GM23338 (cell line): ENCODE results near the gene TRAK1. TPM values are rescaled to one million over a fixed set of nuclear protein-coding genes. Genes with fewer than 3 reads are reported as not detected.
A peak's percentile ranks its signal among the peaks of the same experiment; 100 is the strongest.

Experiments
- ATAC-seq: fragments of 200-7000 bp; cut with Tn5 transposase; 3 replicates; pipeline ENCODE4 v1.9.1; 2020
- DNase-seq: peaks from one replicate; pipeline ENCODE4 v3.0.0-alpha.2; 2015; ENCODE audit warnings: low spot score
- H2AFZ ChIP-seq: fragments of 200-600 bp; sonication (generic); 2 replicates; pipeline ENCODE4 v1.8.0; 2016; ENCODE audit warnings: antibody characterized with exemption, mild to moderate bottlenecking, moderate library complexity
- H3F3A ChIP-seq: fragments of 200-600 bp; sonication (generic); replicated peaks from 2 replicates; pipeline ENCODE4 v1.8.0; 2017; ENCODE audit warnings: antibody characterized with exemption, mixed run types, low read depth
- H3K27ac ChIP-seq: fragments of 200-600 bp; sonication (generic); 2 replicates; pipeline ENCODE4 v1.6.1; 2016; ENCODE audit warnings: low read depth
- H3K27me3 ChIP-seq: fragments of 200-600 bp; sonication (generic); 2 replicates; pipeline ENCODE4 v1.8.0; 2016; ENCODE audit warnings: mild to moderate bottlenecking, mixed run types, moderate library complexity; ENCODE audit not compliant: insufficient read depth
- H3K36me3 ChIP-seq: fragments of 200-600 bp; sonication (generic); 2 replicates; pipeline ENCODE4 v1.8.0; 2016; ENCODE audit warnings: mild to moderate bottlenecking; ENCODE audit not compliant: insufficient read depth
- H3K4me1 ChIP-seq: fragments of 200-600 bp; sonication (generic); 2 replicates; pipeline ENCODE4 v1.8.0; 2016; ENCODE audit warnings: mild to moderate bottlenecking, moderate library complexity; ENCODE audit not compliant: insufficient read depth
- H3K4me2 ChIP-seq: fragments of 200-600 bp; sonication (generic); 2 replicates; pipeline ENCODE4 v1.7.1; 2017; ENCODE audit warnings: mixed run types
- H3K4me3 ChIP-seq: fragments of 200-600 bp; sonication (generic); 2 replicates; pipeline ENCODE4 v1.6.1; 2016; ENCODE audit warnings: mixed run types
- H3K79me2 ChIP-seq: fragments of 200-600 bp; sonication (generic); replicated peaks from 2 replicates; pipeline ENCODE4 v1.8.0; 2017; ENCODE audit warnings: mild to moderate bottlenecking; ENCODE audit not compliant: insufficient read depth
- H3K9me2 ChIP-seq: fragments of 200-600 bp; sonication (generic); 2 replicates; pipeline ENCODE4 v1.8.0; 2017; ENCODE audit not compliant: insufficient read depth
- H4K20me1 ChIP-seq: fragments of 200-600 bp; sonication (generic); replicated peaks from 2 replicates; pipeline ENCODE4 v1.8.0; 2017; ENCODE audit warnings: mild to moderate bottlenecking; ENCODE audit not compliant: insufficient read depth
- H3K27ac Mint-ChIP-seq: 2 replicates; pipeline ENCODE4 v1.8.0; 2020; ENCODE audit warnings: inconsistent platforms, mild to moderate bottlenecking, moderate library complexity, mixed read lengths
- H3K27me3 Mint-ChIP-seq: 3 replicates; pipeline ENCODE4 v1.8.0; 2022; ENCODE audit warnings: low read depth, mild to moderate bottlenecking, moderate library complexity, mixed read lengths, inconsistent platforms; ENCODE audit not compliant: insufficient read depth, poor library complexity
- H3K36me3 Mint-ChIP-seq: 3 replicates; pipeline ENCODE4 v1.8.0; 2021; ENCODE audit warnings: low read depth, mild to moderate bottlenecking, inconsistent platforms, moderate library complexity, mixed read lengths
- H3K4me1 Mint-ChIP-seq: 3 replicates; pipeline ENCODE4 v1.8.0; 2020; ENCODE audit warnings: mild to moderate bottlenecking, inconsistent platforms, mixed read lengths
- H3K4me3 Mint-ChIP-seq: 3 replicates; pipeline ENCODE4 v1.8.0; 2021; ENCODE audit warnings: moderate library complexity, mild to moderate bottlenecking, inconsistent platforms, mixed read lengths
- H3K9me3 Mint-ChIP-seq: 3 replicates; pipeline ENCODE4 v1.8.0; 2020; ENCODE audit warnings: moderate library complexity, mild to moderate bottlenecking, inconsistent platforms, mixed read lengths
- CREB1 ChIP-seq: fragments of 250-450 bp; sonication (Bioruptor Pico); IDR thresholded peaks from 2 replicates; pipeline ENCODE4 v1.5.0; 2020; ENCODE audit warnings: low read depth, mild to moderate bottlenecking, moderate library complexity
- EZH2 ChIP-seq: fragments of 200-600 bp; sonication (generic); IDR thresholded peaks from one replicate; pipeline ENCODE4 v1.8.0; 2017; ENCODE audit warnings: antibody characterized with exemption, mild to moderate bottlenecking, low read depth; ENCODE audit not compliant: unreplicated experiment
- EZH2phosphoT487 ChIP-seq: fragments of 200-600 bp; sonication (generic); IDR thresholded peaks from one replicate; pipeline ENCODE4 v1.8.1; 2018; ENCODE audit warnings: antibody characterized with exemption; ENCODE audit not compliant: unreplicated experiment
- JUNB ChIP-seq: IDR thresholded peaks from one replicate; pipeline ENCODE4 v1.6.1; 2016; ENCODE audit warnings: antibody characterized with exemption; ENCODE audit not compliant: unreplicated experiment
- NANOG ChIP-seq: IDR thresholded peaks from 2 replicates; pipeline ENCODE4 v1.6.1; 2016; ENCODE audit warnings: antibody characterized with exemption, borderline replicate concordance
- POLR2AphosphoS5 ChIP-seq: IDR thresholded peaks from 2 replicates; pipeline ENCODE4 v1.6.1; 2016; ENCODE audit warnings: antibody characterized with exemption, low read depth
- STAT1 ChIP-seq: IDR thresholded peaks from one replicate; pipeline ENCODE4 v1.6.1; 2016; ENCODE audit warnings: antibody characterized with exemption; ENCODE audit not compliant: unreplicated experiment
- ZNF114 ChIP-seq: fragments of 250-450 bp; sonication (Bioruptor Pico); IDR thresholded peaks from 2 replicates; pipeline ENCODE4 v1.5.0; 2020; ENCODE audit warnings: mild to moderate bottlenecking, moderate library complexity
- ZNF331 ChIP-seq: fragments of 250-450 bp; sonication (Bioruptor Pico); IDR thresholded peaks from 2 replicates; pipeline ENCODE4 v1.5.0; 2020; ENCODE audit warnings: low read depth, mild to moderate bottlenecking, moderate library complexity
- polyA plus RNA-seq: library from polyadenylated mRNA; unstranded; fragments of >200 nt; fragmentation: Nextera tagmentation; extraction: Ambion mirVana; gene quantifications from 2 replicates; pipeline ENCODE4 v1.2.1, GENCODE V29; 2016
- total RNA-seq: library from RNA; depleted of rRNA; stranded (reverse); fragments of >200 nt; shearing (Covaris generic); gene quantifications from 2 replicates; pipeline ENCODE4 v1.2.3, GENCODE V29; 2014
- TF ChIP-seq, protein P1 (sequence below), 2 experiments: fragments of 200-600 bp in 1 of 2; sonication (generic) in 1 of 2; conservative IDR thresholded peaks; 2 replicates each; pipeline versions ENCODE4 v1.5.1 to v1.6.1; 2016 to 2017; ENCODE audit warnings: antibody characterized with exemption in 2 of 2, low read depth in 2 of 2, mild to moderate bottlenecking in 2 of 2, moderate library complexity in 1 of 2
- TF ChIP-seq, protein P2 (sequence below): fragments of 250-450 bp; sonication (Bioruptor Pico); IDR thresholded peaks from 2 replicates; pipeline ENCODE4 v1.5.0; 2020; ENCODE audit warnings: mild to moderate bottlenecking, moderate library complexity
- TF ChIP-seq, protein P3 (sequence below): IDR thresholded peaks from one replicate; pipeline ENCODE4 v1.6.1; 2018; ENCODE audit warnings: antibody characterized with exemption; ENCODE audit not compliant: unreplicated experiment
- TF ChIP-seq, protein P4 (sequence below): IDR thresholded peaks from 2 replicates; pipeline ENCODE4 v1.6.1; 2016; ENCODE audit warnings: antibody characterized with exemption

TRAK1 gene
- total and polyA plus RNA-seq, 2 experiments from 2014 or later = 13.4 to 47.4 TPM

DNA sequence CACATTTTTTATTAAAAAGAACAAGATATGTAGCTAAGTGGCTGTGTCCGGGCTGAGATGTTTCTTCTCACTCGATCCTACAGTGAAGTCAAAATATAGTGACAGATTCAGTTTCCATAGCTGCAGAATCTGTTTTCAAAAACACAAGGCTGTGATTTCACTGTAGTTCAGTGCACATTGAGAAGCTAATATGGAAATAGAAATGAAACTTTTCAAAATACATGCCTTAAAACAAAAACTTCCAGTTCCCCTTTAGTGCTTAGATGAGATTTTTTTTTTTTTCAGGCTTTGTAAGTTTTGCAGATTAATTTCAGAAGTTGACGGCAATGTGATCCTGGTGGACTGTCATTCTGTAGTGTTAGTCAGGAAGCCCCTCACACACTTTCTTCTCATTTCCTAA lies 23.8 kb upstream of the TRAK1 start:
- Histone ChIP-seq H2AFZ (no peak overlapping the region), H4K20me1 (no peaks in the 10 kb centered on the region), H3F3A (no peaks in the 10 kb centered on the region), H3K4me1 (peaks cover 15% of the 10 kb centered on the region), H3K36me3 (no peaks in the 10 kb centered on the region), H3K4me2 (peak overlapping the region; percentile 34; the same call in 1 of the 2 replicates), H3K27me3 (no peaks in the 10 kb centered on the region), H3K4me3 (no peak overlapping the region), H3K9me2 (no peaks in the 10 kb centered on the region), H3K27ac (peak overlapping the region; percentile 60), H3K79me2 (peaks cover 57% of the 10 kb centered on the region)
- H3K27ac Mint-ChIP-seq = peak overlapping the region; percentile 65
- H3K27me3 Mint-ChIP-seq = peaks cover 7% of the 10 kb centered on the region
- no peaks in the 10 kb centered on the region for H3K36me3 Mint-ChIP-seq
- TF ChIP-seq NANOG (no peak), ZNF114 (CRISPR knock-in tag) (no peak), CREB1 (CRISPR knock-in tag) (no peak), POLR2AphosphoS5 (no peak), STAT1 (no peak), EZH2phosphoT487 (no peak), EZH2 (no peak), JUNB (no peak), ZNF331 (CRISPR knock-in tag) (no peak)
- TF ChIP-seq, protein P1, sequence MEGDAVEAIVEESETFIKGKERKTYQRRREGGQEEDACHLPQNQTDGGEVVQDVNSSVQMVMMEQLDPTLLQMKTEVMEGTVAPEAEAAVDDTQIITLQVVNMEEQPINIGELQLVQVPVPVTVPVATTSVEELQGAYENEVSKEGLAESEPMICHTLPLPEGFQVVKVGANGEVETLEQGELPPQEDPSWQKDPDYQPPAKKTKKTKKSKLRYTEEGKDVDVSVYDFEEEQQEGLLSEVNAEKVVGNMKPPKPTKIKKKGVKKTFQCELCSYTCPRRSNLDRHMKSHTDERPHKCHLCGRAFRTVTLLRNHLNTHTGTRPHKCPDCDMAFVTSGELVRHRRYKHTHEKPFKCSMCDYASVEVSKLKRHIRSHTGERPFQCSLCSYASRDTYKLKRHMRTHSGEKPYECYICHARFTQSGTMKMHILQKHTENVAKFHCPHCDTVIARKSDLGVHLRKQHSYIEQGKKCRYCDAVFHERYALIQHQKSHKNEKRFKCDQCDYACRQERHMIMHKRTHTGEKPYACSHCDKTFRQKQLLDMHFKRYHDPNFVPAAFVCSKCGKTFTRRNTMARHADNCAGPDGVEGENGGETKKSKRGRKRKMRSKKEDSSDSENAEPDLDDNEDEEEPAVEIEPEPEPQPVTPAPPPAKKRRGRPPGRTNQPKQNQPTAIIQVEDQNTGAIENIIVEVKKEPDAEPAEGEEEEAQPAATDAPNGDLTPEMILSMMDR (conservative IDR thresholded peaks at IDR 0.05; ENCODE audit: low read depth in 2 of 2) = no peak
- TF ChIP-seq, protein P2, sequence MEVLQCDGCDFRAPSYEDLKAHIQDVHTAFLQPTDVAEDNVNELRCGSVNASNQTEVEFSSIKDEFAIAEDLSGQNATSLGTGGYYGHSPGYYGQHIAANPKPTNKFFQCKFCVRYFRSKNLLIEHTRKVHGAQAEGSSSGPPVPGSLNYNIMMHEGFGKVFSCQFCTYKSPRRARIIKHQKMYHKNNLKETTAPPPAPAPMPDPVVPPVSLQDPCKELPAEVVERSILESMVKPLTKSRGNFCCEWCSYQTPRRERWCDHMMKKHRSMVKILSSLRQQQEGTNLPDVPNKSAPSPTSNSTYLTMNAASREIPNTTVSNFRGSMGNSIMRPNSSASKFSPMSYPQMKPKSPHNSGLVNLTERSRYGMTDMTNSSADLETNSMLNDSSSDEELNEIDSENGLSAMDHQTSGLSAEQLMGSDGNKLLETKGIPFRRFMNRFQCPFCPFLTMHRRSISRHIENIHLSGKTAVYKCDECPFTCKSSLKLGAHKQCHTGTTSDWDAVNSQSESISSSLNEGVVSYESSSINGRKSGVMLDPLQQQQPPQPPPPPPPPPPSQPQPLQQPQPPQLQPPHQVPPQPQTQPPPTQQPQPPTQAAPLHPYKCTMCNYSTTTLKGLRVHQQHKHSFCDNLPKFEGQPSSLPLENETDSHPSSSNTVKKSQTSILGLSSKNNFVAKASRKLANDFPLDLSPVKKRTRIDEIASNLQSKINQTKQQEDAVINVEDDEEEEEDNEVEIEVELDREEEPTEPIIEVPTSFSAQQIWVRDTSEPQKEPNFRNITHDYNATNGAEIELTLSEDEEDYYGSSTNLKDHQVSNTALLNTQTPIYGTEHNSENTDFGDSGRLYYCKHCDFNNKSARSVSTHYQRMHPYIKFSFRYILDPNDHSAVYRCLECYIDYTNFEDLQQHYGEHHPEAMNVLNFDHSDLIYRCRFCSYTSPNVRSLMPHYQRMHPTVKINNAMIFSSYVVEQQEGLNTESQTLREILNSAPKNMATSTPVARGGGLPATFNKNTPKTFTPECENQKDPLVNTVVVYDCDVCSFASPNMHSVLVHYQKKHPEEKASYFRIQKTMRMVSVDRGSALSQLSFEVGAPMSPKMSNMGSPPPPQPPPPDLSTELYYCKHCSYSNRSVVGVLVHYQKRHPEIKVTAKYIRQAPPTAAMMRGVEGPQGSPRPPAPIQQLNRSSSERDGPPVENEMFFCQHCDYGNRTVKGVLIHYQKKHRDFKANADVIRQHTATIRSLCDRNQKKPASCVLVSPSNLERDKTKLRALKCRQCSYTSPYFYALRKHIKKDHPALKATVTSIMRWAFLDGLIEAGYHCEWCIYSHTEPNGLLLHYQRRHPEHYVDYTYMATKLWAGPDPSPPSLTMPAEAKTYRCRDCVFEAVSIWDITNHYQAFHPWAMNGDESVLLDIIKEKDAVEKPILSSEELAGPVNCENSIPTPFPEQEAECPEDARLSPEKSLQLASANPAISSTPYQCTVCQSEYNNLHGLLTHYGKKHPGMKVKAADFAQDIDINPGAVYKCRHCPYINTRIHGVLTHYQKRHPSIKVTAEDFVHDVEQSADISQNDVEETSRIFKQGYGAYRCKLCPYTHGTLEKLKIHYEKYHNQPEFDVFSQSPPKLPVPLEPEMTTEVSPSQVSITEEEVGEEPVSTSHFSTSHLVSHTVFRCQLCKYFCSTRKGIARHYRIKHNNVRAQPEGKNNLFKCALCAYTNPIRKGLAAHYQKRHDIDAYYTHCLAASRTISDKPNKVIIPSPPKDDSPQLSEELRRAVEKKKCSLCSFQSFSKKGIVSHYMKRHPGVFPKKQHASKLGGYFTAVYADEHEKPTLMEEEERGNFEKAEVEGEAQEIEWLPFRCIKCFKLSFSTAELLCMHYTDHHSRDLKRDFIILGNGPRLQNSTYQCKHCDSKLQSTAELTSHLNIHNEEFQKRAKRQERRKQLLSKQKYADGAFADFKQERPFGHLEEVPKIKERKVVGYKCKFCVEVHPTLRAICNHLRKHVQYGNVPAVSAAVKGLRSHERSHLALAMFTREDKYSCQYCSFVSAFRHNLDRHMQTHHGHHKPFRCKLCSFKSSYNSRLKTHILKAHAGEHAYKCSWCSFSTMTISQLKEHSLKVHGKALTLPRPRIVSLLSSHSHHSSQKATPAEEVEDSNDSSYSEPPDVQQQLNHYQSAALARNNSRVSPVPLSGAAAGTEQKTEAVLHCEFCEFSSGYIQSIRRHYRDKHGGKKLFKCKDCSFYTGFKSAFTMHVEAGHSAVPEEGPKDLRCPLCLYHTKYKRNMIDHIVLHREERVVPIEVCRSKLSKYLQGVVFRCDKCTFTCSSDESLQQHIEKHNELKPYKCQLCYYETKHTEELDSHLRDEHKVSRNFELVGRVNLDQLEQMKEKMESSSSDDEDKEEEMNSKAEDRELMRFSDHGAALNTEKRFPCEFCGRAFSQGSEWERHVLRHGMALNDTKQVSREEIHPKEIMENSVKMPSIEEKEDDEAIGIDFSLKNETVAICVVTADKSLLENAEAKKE (CRISPR knock-in tag) = no peak
- TF ChIP-seq, protein P3, sequence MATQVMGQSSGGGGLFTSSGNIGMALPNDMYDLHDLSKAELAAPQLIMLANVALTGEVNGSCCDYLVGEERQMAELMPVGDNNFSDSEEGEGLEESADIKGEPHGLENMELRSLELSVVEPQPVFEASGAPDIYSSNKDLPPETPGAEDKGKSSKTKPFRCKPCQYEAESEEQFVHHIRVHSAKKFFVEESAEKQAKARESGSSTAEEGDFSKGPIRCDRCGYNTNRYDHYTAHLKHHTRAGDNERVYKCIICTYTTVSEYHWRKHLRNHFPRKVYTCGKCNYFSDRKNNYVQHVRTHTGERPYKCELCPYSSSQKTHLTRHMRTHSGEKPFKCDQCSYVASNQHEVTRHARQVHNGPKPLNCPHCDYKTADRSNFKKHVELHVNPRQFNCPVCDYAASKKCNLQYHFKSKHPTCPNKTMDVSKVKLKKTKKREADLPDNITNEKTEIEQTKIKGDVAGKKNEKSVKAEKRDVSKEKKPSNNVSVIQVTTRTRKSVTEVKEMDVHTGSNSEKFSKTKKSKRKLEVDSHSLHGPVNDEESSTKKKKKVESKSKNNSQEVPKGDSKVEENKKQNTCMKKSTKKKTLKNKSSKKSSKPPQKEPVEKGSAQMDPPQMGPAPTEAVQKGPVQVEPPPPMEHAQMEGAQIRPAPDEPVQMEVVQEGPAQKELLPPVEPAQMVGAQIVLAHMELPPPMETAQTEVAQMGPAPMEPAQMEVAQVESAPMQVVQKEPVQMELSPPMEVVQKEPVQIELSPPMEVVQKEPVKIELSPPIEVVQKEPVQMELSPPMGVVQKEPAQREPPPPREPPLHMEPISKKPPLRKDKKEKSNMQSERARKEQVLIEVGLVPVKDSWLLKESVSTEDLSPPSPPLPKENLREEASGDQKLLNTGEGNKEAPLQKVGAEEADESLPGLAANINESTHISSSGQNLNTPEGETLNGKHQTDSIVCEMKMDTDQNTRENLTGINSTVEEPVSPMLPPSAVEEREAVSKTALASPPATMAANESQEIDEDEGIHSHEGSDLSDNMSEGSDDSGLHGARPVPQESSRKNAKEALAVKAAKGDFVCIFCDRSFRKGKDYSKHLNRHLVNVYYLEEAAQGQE = no peak
- TF ChIP-seq, protein P4, sequence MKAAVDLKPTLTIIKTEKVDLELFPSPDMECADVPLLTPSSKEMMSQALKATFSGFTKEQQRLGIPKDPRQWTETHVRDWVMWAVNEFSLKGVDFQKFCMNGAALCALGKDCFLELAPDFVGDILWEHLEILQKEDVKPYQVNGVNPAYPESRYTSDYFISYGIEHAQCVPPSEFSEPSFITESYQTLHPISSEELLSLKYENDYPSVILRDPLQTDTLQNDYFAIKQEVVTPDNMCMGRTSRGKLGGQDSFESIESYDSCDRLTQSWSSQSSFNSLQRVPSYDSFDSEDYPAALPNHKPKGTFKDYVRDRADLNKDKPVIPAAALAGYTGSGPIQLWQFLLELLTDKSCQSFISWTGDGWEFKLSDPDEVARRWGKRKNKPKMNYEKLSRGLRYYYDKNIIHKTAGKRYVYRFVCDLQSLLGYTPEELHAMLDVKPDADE = no peak
- no peak for ATAC-seq
- DNase-seq = no peak
- no peak overlapping the region for H3K4me3 Mint-ChIP-seq
- no peaks in the 10 kb centered on the region for H3K9me3 Mint-ChIP-seq
- H3K4me1 Mint-ChIP-seq = peaks cover 46% of the 10 kb centered on the region
